GM18505 (cell line): Measurements from ENCODE around the gene SLC25A34.

Experiments used
- ATAC-seq: cut with Tn5 transposase; IDR thresholded peaks from one replicate; pipeline ENCODE4 v1.9.1; 2021; ENCODE audit not compliant: unreplicated experiment
- POLR2A ChIP-seq: IDR thresholded peaks from 4 replicates; pipeline ENCODE4 v1.6.1; 2011; ENCODE audit warnings: borderline replicate concordance; ENCODE audit not compliant: insufficient read depth, insufficient read length; ENCODE audit errors: extremely low read depth

The SLC25A34 gene

GRCh38 chr1:15722411-15722810, 13.6 kb upstream of the SLC25A34 start:
- ATAC-seq: no peak
- no peak for TF ChIP-seq POLR2A

GRCh38 chr1:15722836-15723532, 13.1 kb upstream of the SLC25A34 start:
- no peak for TF ChIP-seq POLR2A
- ATAC-seq: no peak

GRCh38 chr1:15723631-15724246, 12.3 kb upstream of the SLC25A34 start:
- no peak for ATAC-seq
- TF ChIP-seq POLR2A: no peak

GRCh38 chr1:15724949-15725880, 10.8 kb upstream of the SLC25A34 start:
- no peak for TF ChIP-seq POLR2A
- ATAC-seq: no peak

GRCh38 chr1:15726508-15726907, 9.6 kb upstream of the SLC25A34 start:
- no peak for ATAC-seq

GRCh38 chr1:15727021-15727420, 9.0 kb upstream of the SLC25A34 start:
- ATAC-seq: no peak
- no peak for TF ChIP-seq POLR2A

More at GRCh38 chr1:15726508-15726907, 9.6 kb upstream of the SLC25A34 start:
- TF ChIP-seq POLR2A: no peak

- no peak for TF ChIP-seq POLR2A
- ATAC-seq: no peak
These were observed 8.6 kb upstream of the SLC25A34 start for GRCh38 chr1:15727424-15727823.

GRCh38 chr1:15727866-15728534, 8.1 kb upstream of the SLC25A34 start:
- ATAC-seq: no peak
- no peak for TF ChIP-seq POLR2A

- no peak for TF ChIP-seq POLR2A
- no peak for ATAC-seq
These were observed 7.0 kb upstream of the SLC25A34 start for GRCh38 chr1:15728937-15729657.

GRCh38 chr1:15730423-15730822, 5.6 kb upstream of the SLC25A34 start:
- ATAC-seq: no peak
- no peak for TF ChIP-seq POLR2A

- TF ChIP-seq POLR2A: no peak
- ATAC-seq: no peak
These were observed 5.1 kb upstream of the SLC25A34 start for GRCh38 chr1:15730936-15731335.
